Keratinocyte (primary cell): Measurements from ENCODE around the gene FAM3B. TPM values are rescaled to one million over a fixed set of nuclear protein-coding genes. Genes with fewer than 3 reads are reported as not detected.

Source experiments
- DNase-seq: peaks from one replicate; pipeline ENCODE4 v3.0.0-alpha.2; 2011; ENCODE audit warnings: low read depth, missing footprints, low spot score
- FAIRE-seq: peaks from 2 replicates; lab custom pipeline; 2011; peaks lifted over from hg19 to GRCh38; lab: Jason Lieb, UNC
- H2AFZ ChIP-seq: 2 replicates; pipeline ENCODE4 v1.6.0; 2012; ENCODE audit warnings: low read length, control low read depth, inconsistent platforms; ENCODE audit not compliant: control insufficient read depth
- H3K27ac ChIP-seq: 2 replicates; pipeline ENCODE4 v1.5.1; 2011; ENCODE audit warnings: low read length; ENCODE audit not compliant: control insufficient read depth, insufficient read depth
- H3K27me3 ChIP-seq: 3 replicates; pipeline ENCODE4 v1.6.0; 2011; ENCODE audit warnings: low read length; ENCODE audit not compliant: control insufficient read depth, insufficient read depth; ENCODE audit errors: extremely low read depth
- H3K36me3 ChIP-seq, 2 experiments: 2 replicates in 1 of 2; 3 replicates in 1 of 2; pipeline ENCODE4 v1.5.1; 2011; ENCODE audit warnings: low read length in 2 of 2, mild to moderate bottlenecking in 1 of 2; ENCODE audit not compliant: control insufficient read depth in 2 of 2, insufficient read depth in 2 of 2; ENCODE audit errors: extremely low read depth in 1 of 2
- H3K4me1 ChIP-seq: 3 replicates; pipeline ENCODE4 v1.5.1; 2011; ENCODE audit warnings: low read length; ENCODE audit not compliant: control insufficient read depth, insufficient read depth; ENCODE audit errors: extremely low read depth
- H3K4me2 ChIP-seq: 3 replicates; pipeline ENCODE4 v1.6.0; 2011; ENCODE audit warnings: low read depth, low read length; ENCODE audit not compliant: control insufficient read depth, insufficient read depth; ENCODE audit errors: extremely low read depth
- H3K4me3 ChIP-seq, 3 experiments: fragments of 200-600 bp in 1 of 3; sonication (generic) in 1 of 3; 2 replicates in 2 of 3; 3 replicates in 1 of 3; pipeline ENCODE4 v1.5.1; 2011 to 2016; ENCODE audit warnings: low read length in 3 of 3, mild to moderate bottlenecking in 3 of 3, control low read depth in 2 of 3, inconsistent platforms in 1 of 3, low read depth in 1 of 3, mixed read lengths in 1 of 3, mixed run types in 1 of 3, moderate library complexity in 1 of 3; ENCODE audit not compliant: control insufficient read depth in 2 of 3, insufficient read depth in 2 of 3; ENCODE audit errors: extremely low read depth in 1 of 3
- H3K79me2 ChIP-seq: 2 replicates; pipeline ENCODE4 v1.6.0; 2012; ENCODE audit warnings: low read length; ENCODE audit not compliant: control insufficient read depth, insufficient read depth
- H3K9ac ChIP-seq: 3 replicates; pipeline ENCODE4 v1.6.0; 2011; ENCODE audit warnings: low read length; ENCODE audit not compliant: control insufficient read depth, insufficient read depth; ENCODE audit errors: extremely low read depth
- H3K9me1 ChIP-seq: 3 replicates; pipeline ENCODE4 v1.6.0; 2011; ENCODE audit warnings: low read length; ENCODE audit not compliant: control insufficient read depth, insufficient read depth; ENCODE audit errors: extremely low read depth
- H3K9me3 ChIP-seq: 2 replicates; pipeline ENCODE4 v1.5.1; 2012; ENCODE audit warnings: low read depth, low read length; ENCODE audit not compliant: control insufficient read depth
- H4K20me1 ChIP-seq: 3 replicates; pipeline ENCODE4 v1.6.0; 2011; ENCODE audit warnings: low read length; ENCODE audit not compliant: control insufficient read depth, insufficient read depth; ENCODE audit errors: extremely low read depth
- EZH2 ChIP-seq: IDR thresholded peaks from one replicate; pipeline ENCODE4 v1.6.1; 2012; ENCODE audit warnings: inconsistent platforms, mild to moderate bottlenecking, low read length, moderate library complexity
- dilution Hi-C: fragments of 300-500 bp; cut with MboI; formaldehyde crosslinking; loops from one replicate; pipeline ENCODE4 v1.7.0; 2020; ENCODE audit warnings: low sequenced_read_pairs; ENCODE audit not compliant: extremely low pct_ligation_motif_present
- polyA plus RNA-seq, 5 experiments: library from polyadenylated mRNA; depleted of rRNA in 3 of 5; stranded (reverse) in 3 of 5; stranded (forward) in 1 of 5; unstranded in 1 of 5; fragments of >200 nt; gene quantifications; 1 replicate in 1 of 5; 2 replicates in 3 of 5; 3 replicates in 1 of 5; pipeline versions ENCODE4 v1.2.1 to v1.2.3, GENCODE V29; 2011 to 2012; ENCODE audit warnings: missing spikeins in 2 of 5, low read depth in 1 of 5, low replicate concordance in 1 of 5
- TF ChIP-seq, protein P1 (sequence below), 3 experiments: IDR thresholded peaks in 1 of 3; conservative IDR thresholded peaks in 1 of 3; optimal IDR thresholded peaks in 1 of 3; 2 replicates in 2 of 3; 3 replicates in 1 of 3; pipeline versions ENCODE3 to v1.5.1; 2011; ENCODE audit warnings: low read length in 3 of 3, mild to moderate bottlenecking in 3 of 3, moderate library complexity in 2 of 3, control low read depth in 1 of 3, inconsistent platforms in 1 of 3; ENCODE audit not compliant: insufficient read depth in 2 of 3; ENCODE audit errors: extremely low read depth in 1 of 3

FAM3B gene
- polyA plus RNA-seq, 1 donor (not counting 4 experiments of a cell fraction or from before 2014, with no cell fraction given): not detected

GRCh38 chr21:41321211-41321907 is 4.8 kb downstream of the FAM3B start:
- Histone ChIP-seq H3K9me1 (no peaks in the 10 kb centered on the region), H3K79me2 (no peaks in the 10 kb centered on the region), H4K20me1 (no peaks in the 10 kb centered on the region), H3K4me2 (no peak overlapping the region), H3K27ac (no peak overlapping the region), H3K4me1 (no peaks in the 10 kb centered on the region), H3K27me3 (peaks cover 46% of the 10 kb centered on the region), H3K4me3 (no peak overlapping the region), H3K9me3 (no peaks in the 10 kb centered on the region), H3K36me3 (no peaks in the 10 kb centered on the region), H3K9ac (no peak overlapping the region), H2AFZ (no peak overlapping the region)
- dilution Hi-C loops: no loop called here
- TF ChIP-seq, protein P1, sequence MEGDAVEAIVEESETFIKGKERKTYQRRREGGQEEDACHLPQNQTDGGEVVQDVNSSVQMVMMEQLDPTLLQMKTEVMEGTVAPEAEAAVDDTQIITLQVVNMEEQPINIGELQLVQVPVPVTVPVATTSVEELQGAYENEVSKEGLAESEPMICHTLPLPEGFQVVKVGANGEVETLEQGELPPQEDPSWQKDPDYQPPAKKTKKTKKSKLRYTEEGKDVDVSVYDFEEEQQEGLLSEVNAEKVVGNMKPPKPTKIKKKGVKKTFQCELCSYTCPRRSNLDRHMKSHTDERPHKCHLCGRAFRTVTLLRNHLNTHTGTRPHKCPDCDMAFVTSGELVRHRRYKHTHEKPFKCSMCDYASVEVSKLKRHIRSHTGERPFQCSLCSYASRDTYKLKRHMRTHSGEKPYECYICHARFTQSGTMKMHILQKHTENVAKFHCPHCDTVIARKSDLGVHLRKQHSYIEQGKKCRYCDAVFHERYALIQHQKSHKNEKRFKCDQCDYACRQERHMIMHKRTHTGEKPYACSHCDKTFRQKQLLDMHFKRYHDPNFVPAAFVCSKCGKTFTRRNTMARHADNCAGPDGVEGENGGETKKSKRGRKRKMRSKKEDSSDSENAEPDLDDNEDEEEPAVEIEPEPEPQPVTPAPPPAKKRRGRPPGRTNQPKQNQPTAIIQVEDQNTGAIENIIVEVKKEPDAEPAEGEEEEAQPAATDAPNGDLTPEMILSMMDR (optimal IDR thresholded peaks at IDR 0.05 in 1 of 3, IDR thresholded peaks at IDR 0.05 in 1 of 3, conservative IDR thresholded peaks at IDR 0.05 in 1 of 3; ENCODE audit: extremely low read depth in 1 of 3, insufficient read depth in 2 of 3, low read length in 3 of 3): peak in 1 of 3 experiments; percentile 22
- no peak for TF ChIP-seq EZH2
- DNase-seq (no peak), FAIRE-seq (no peak)

DNA sequence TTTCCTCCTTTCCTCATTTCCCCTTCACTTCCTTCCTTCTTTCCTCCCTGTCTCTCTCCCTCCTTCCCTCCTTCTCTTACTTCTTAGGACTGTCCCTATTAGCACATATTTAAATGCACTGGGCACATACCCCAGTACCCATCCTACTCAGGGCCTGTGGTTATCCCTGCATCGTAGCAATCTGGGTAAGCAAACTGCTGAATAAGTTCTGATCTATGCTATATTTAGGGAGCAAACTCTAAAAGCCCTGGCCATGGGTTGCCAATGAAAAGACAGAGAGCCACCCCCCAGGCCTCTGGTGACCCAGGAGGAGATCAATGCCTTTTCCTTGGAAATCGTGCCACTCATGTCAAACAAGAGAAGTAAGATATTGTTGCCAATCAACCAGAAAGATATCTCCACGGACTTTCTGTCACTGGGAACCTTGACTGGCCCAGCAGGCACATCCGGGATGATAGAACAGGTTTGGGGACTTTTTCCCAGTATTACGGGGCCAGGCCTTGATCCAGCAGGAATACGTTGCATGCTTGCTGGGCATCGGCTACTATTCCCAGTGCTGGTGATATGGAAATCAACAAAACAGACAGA is 5.4 kb downstream of the FAM3B start:
- H3K36me3 ChIP-seq: no peaks in the 10 kb centered on the region
- no peaks in the 10 kb centered on the region for H3K79me2 ChIP-seq
- H3K9me3 ChIP-seq: no peaks in the 10 kb centered on the region
- peaks cover 40% of the 10 kb centered on the region for H3K27me3 ChIP-seq
- DNase-seq: no peak
- H4K20me1 ChIP-seq: no peaks in the 10 kb centered on the region
- no peak overlapping the region for H3K9ac ChIP-seq
- no peak for FAIRE-seq
- no peaks in the 10 kb centered on the region for H3K9me1 ChIP-seq
- H3K4me2 ChIP-seq: no peak overlapping the region
- dilution Hi-C loops: no loop called here
- H3K4me1 ChIP-seq: no peaks in the 10 kb centered on the region
- no peak overlapping the region for H2AFZ ChIP-seq
- no peak overlapping the region for H3K27ac ChIP-seq
- TF ChIP-seq EZH2: no peak
- TF ChIP-seq, protein P1 (optimal IDR thresholded peaks at IDR 0.05 in 1 of 3, IDR thresholded peaks at IDR 0.05 in 1 of 3, conservative IDR thresholded peaks at IDR 0.05 in 1 of 3; ENCODE audit: extremely low read depth in 1 of 3, insufficient read depth in 2 of 3, low read length in 3 of 3): no peak
- no peak overlapping the region for H3K4me3 ChIP-seq
